Activated CD4-positive, alpha-beta T cell treated with anti-CD3 and anti-CD28 coated beads, Interleukin-2, amount 10 ng/mL, durations not matched to agents 7 days and 5 days (primary cell): ENCODE results near the gene GPR87. TPM values are rescaled to one million over a fixed set of nuclear protein-coding genes. Genes with fewer than 3 reads are reported as not detected.

Experiments
- CTCF ChIA-PET: fragments of 350-600 bp; sonication (Branson Sonifier 250); formaldehyde crosslinking; loops from one replicate; lab custom pipeline; 2021; ENCODE audit warnings: antibody characterized with exemption; lab: Charles Lee
- POLR2A ChIA-PET: fragments of 350-600 bp; sonication (Branson Sonifier 250); formaldehyde crosslinking; loops from one replicate; lab custom pipeline; 2021; ENCODE audit warnings: antibody characterized with exemption; lab: Charles Lee
- DNase-seq: peaks from one replicate; pipeline ENCODE4 v3.0.0-alpha.2; 2020
- H3K27ac Mint-ChIP-seq: one replicate; pipeline ENCODE4 v1.8.0; 2021; ENCODE audit warnings: mild to moderate bottlenecking, moderate library complexity, mixed read lengths
- H3K27me3 Mint-ChIP-seq: one replicate; pipeline ENCODE4 v1.8.0; 2021; ENCODE audit warnings: mixed read lengths
- H3K36me3 Mint-ChIP-seq: one replicate; pipeline ENCODE4 v1.8.0; 2021; ENCODE audit warnings: low read depth, mixed read lengths
- H3K4me1 Mint-ChIP-seq: one replicate; pipeline ENCODE4 v1.8.0; 2021; ENCODE audit warnings: mixed read lengths
- H3K4me3 Mint-ChIP-seq: one replicate; pipeline ENCODE4 v1.8.0; 2021; ENCODE audit warnings: mild to moderate bottlenecking, moderate library complexity, mixed read lengths
- H3K9me3 Mint-ChIP-seq: one replicate; pipeline ENCODE4 v1.8.0; 2021; ENCODE audit warnings: mixed read lengths
- total RNA-seq, 2 experiments: library from RNA; stranded (reverse); gene quantifications; one replicate each; pipeline ENCODE4 v1.2.3, GENCODE V29; 2021

The GPR87 gene
- total RNA-seq, 2 experiments from 2014 or later: 0.22 to 0.40 TPM

- Mint-ChIP-seq H3K27ac (no peak overlapping the region), H3K27me3 (no peaks in the 10 kb centered on the region), H3K36me3 (no peaks in the 10 kb centered on the region), H3K4me3 (no peak overlapping the region), H3K4me1 (peaks cover 52% of the 10 kb centered on the region), H3K9me3 (no peaks in the 10 kb centered on the region)
- no peak for DNase-seq
- POLR2A ChIA-PET: no interaction called here
- CTCF ChIA-PET: interaction anchor here (1.4 to 3.1 kb wide), 3 partner anchors 9 to 108 kb away, joined by 3 to 11 read pairs (median 4); no protein-coding TSS in a partner anchor
These were observed 40.5 kb downstream of the GPR87 start for GRCh38 chr3:151276038-151276686.

GRCh38 chr3:151275091-151275490 lies 41.5 kb downstream of the GPR87 start:
- Mint-ChIP-seq H3K27me3 (no peaks in the 10 kb centered on the region), H3K4me3 (no peak overlapping the region), H3K27ac (no peak overlapping the region), H3K4me1 (peaks cover 57% of the 10 kb centered on the region), H3K36me3 (no peaks in the 10 kb centered on the region), H3K9me3 (no peaks in the 10 kb centered on the region)
- POLR2A ChIA-PET: no interaction called here
- no peak for DNase-seq
- CTCF ChIA-PET: interaction anchor here (1.3 to 1.6 kb wide), 2 partner anchors 30 to 107 kb away, joined by 4 read pairs; no protein-coding TSS in a partner anchor

GRCh38 chr3:151269631-151270030 lies 47.0 kb downstream of the GPR87 start:
- DNase-seq: no peak
- Mint-ChIP-seq H3K4me1 (peaks cover 34% of the 10 kb centered on the region), H3K4me3 (no peak overlapping the region), H3K27me3 (peaks cover 5% of the 10 kb centered on the region), H3K36me3 (peaks cover 3% of the 10 kb centered on the region), H3K9me3 (no peaks in the 10 kb centered on the region), H3K27ac (no peak overlapping the region)
- CTCF ChIA-PET: no interaction called here
- POLR2A ChIA-PET: no interaction called here

GRCh38 chr3:151268267-151269235 lies 48.1 kb downstream of the GPR87 start:
- ChIA-PET CTCF (interaction anchor here (0.7 to 2.9 kb wide), 5 partner anchors 9 to 40 kb away, joined by 3 to 11 read pairs (median 3); partner anchors contain the start of gene P2RY14), POLR2A (no interaction called here)
- Mint-ChIP-seq H3K9me3 (no peaks in the 10 kb centered on the region), H3K27me3 (peaks cover 5% of the 10 kb centered on the region), H3K4me1 (peaks cover 29% of the 10 kb centered on the region), H3K4me3 (peak overlapping the region; percentile 49), H3K36me3 (peaks cover 3% of the 10 kb centered on the region), H3K27ac (peak overlapping the region; percentile 90)
- peak; percentile 66 for DNase-seq

GRCh38 chr3:151267066-151267465 lies 49.6 kb downstream of the GPR87 start:
- ChIA-PET POLR2A (no interaction called here), CTCF (interaction anchor here (0.7 to 2.9 kb wide), 7 partner anchors 7 to 39 kb away, joined by 3 to 11 read pairs (median 5); partner anchors contain the start of gene P2RY14)
- no peak overlapping the region for H3K4me3 Mint-ChIP-seq
- no peak overlapping the region for H3K27ac Mint-ChIP-seq
- no peak for DNase-seq
- peaks cover 3% of the 10 kb centered on the region for H3K36me3 Mint-ChIP-seq
- H3K27me3 Mint-ChIP-seq: peaks cover 5% of the 10 kb centered on the region
- H3K4me1 Mint-ChIP-seq: peaks cover 29% of the 10 kb centered on the region
- H3K9me3 Mint-ChIP-seq: no peaks in the 10 kb centered on the region

- DNase-seq: no peak
- ChIA-PET CTCF (interaction anchor here (1.5 to 2.0 kb wide), 2 partner anchors 11 to 38 kb away, joined by 5 read pairs; no protein-coding TSS in a partner anchor), POLR2A (no interaction called here)
- Mint-ChIP-seq H3K27me3 (peaks cover 5% of the 10 kb centered on the region), H3K4me1 (peaks cover 27% of the 10 kb centered on the region), H3K4me3 (no peak overlapping the region), H3K27ac (no peak overlapping the region), H3K9me3 (no peaks in the 10 kb centered on the region), H3K36me3 (peaks cover 3% of the 10 kb centered on the region)
These were observed 50.8 kb downstream of the GPR87 start for GRCh38 chr3:151265866-151266265.

GRCh38 chr3:151265166-151265565 lies 51.5 kb downstream of the GPR87 start:
- H3K27ac Mint-ChIP-seq: no peak overlapping the region
- H3K27me3 Mint-ChIP-seq: peaks cover 5% of the 10 kb centered on the region
- POLR2A ChIA-PET: no interaction called here
- H3K9me3 Mint-ChIP-seq: no peaks in the 10 kb centered on the region
- H3K36me3 Mint-ChIP-seq: peaks cover 3% of the 10 kb centered on the region
- no peak overlapping the region for H3K4me3 Mint-ChIP-seq
- CTCF ChIA-PET: interaction anchor here (2.2 kb wide), 1 partner anchor 97 kb away, joined by 5 read pairs; no protein-coding TSS in a partner anchor
- no peak for DNase-seq
- H3K4me1 Mint-ChIP-seq: peaks cover 22% of the 10 kb centered on the region

GRCh38 chr3:151264605-151265004 lies 52.0 kb downstream of the GPR87 start:
- no peaks in the 10 kb centered on the region for H3K9me3 Mint-ChIP-seq
- no peak overlapping the region for H3K4me3 Mint-ChIP-seq
- CTCF ChIA-PET: interaction anchor here (2.2 kb wide), 1 partner anchor 96 kb away, joined by 5 read pairs; no protein-coding TSS in a partner anchor
- H3K27ac Mint-ChIP-seq: no peak overlapping the region
- peaks cover 1% of the 10 kb centered on the region for H3K36me3 Mint-ChIP-seq
- H3K27me3 Mint-ChIP-seq: peaks cover 6% of the 10 kb centered on the region
- peaks cover 18% of the 10 kb centered on the region for H3K4me1 Mint-ChIP-seq
- POLR2A ChIA-PET: interaction anchor here (0.6 kb wide), 1 partner anchor 75 kb away, joined by 9 read pairs; no protein-coding TSS in a partner anchor
- DNase-seq: no peak

- H3K4me1 Mint-ChIP-seq: peaks cover 5% of the 10 kb centered on the region
- peaks cover 6% of the 10 kb centered on the region for H3K27me3 Mint-ChIP-seq
- no peak for DNase-seq
- POLR2A ChIA-PET: no interaction called here
- CTCF ChIA-PET: interaction anchor here (1.0 to 2.2 kb wide), 5 partner anchors 9 to 95 kb away, joined by 3 to 5 read pairs (median 5); partner anchors contain the start of gene GPR171
- no peak overlapping the region for H3K27ac Mint-ChIP-seq
- H3K9me3 Mint-ChIP-seq: no peaks in the 10 kb centered on the region
- H3K4me3 Mint-ChIP-seq: no peak overlapping the region
- no peaks in the 10 kb centered on the region for H3K36me3 Mint-ChIP-seq
These were observed 53.6 kb downstream of the GPR87 start for GRCh38 chr3:151262871-151263525.

GRCh38 chr3:151259664-151260063 lies 57.0 kb downstream of the GPR87 start:
- no peaks in the 10 kb centered on the region for H3K36me3 Mint-ChIP-seq
- H3K27me3 Mint-ChIP-seq: peaks cover 18% of the 10 kb centered on the region
- no peaks in the 10 kb centered on the region for H3K9me3 Mint-ChIP-seq
- H3K27ac Mint-ChIP-seq: no peak overlapping the region
- POLR2A ChIA-PET: no interaction called here
- no peaks in the 10 kb centered on the region for H3K4me1 Mint-ChIP-seq
- no peak overlapping the region for H3K4me3 Mint-ChIP-seq
- DNase-seq: no peak
- CTCF ChIA-PET: interaction anchor here (1.2 to 1.4 kb wide), 2 partner anchors 8 to 25 kb away, joined by 3 to 4 read pairs; no protein-coding TSS in a partner anchor

- ChIA-PET CTCF (interaction anchor here (1.8 kb wide), 1 partner anchor 29 kb away, joined by 6 read pairs; no protein-coding TSS in a partner anchor), POLR2A (no interaction called here)
- no peaks in the 10 kb centered on the region for H3K36me3 Mint-ChIP-seq
- no peak for DNase-seq
- no peaks in the 10 kb centered on the region for H3K4me1 Mint-ChIP-seq
- H3K27ac Mint-ChIP-seq: no peak overlapping the region
- H3K27me3 Mint-ChIP-seq: peaks cover 22% of the 10 kb centered on the region
- H3K9me3 Mint-ChIP-seq: no peaks in the 10 kb centered on the region
- no peak overlapping the region for H3K4me3 Mint-ChIP-seq
These were observed 59.9 kb downstream of the GPR87 start for GRCh38 chr3:151256749-151257148.

GRCh38 chr3:151248772-151249337 lies 67.8 kb downstream of the GPR87 start:
- ChIA-PET POLR2A (no interaction called here), CTCF (no interaction called here)
- H3K36me3 Mint-ChIP-seq: no peaks in the 10 kb centered on the region
- H3K27ac Mint-ChIP-seq: no peak overlapping the region
- H3K4me1 Mint-ChIP-seq: peaks cover 2% of the 10 kb centered on the region
- DNase-seq: no peak
- no peaks in the 10 kb centered on the region for H3K9me3 Mint-ChIP-seq
- peaks cover 24% of the 10 kb centered on the region for H3K27me3 Mint-ChIP-seq
- H3K4me3 Mint-ChIP-seq: no peak overlapping the region
